Spleen (tissue), 11 donors: Measurements from ENCODE around the gene NYAP2. TPM values are rescaled to one million over a fixed set of nuclear protein-coding genes. Genes with fewer than 3 reads are reported as not detected.

Experiments
- DNase-seq: peaks from one replicate; pipeline ENCODE4 v3.0.0-alpha.2; 2020
- H3K27ac ChIP-seq, 8 donors: fragments of 200-600 bp; sonication (generic) in 7 of 8; 1 replicate in 4 of 8; 2 replicates in 4 of 8; pipeline versions ENCODE4 v1.5.0 to v1.8.0; 2016 to 2021; ENCODE audit warnings: inconsistent platforms in 4 of 8, mild to moderate bottlenecking in 4 of 8, moderate library complexity in 1 of 8
- H3K27me3 ChIP-seq, 7 donors: fragments of 200-600 bp; sonication (generic) in 6 of 7; replicated peaks in 1 of 7; 1 replicate in 4 of 7; 2 replicates in 3 of 7; pipeline versions ENCODE4 v1.5.0 to v1.8.0; 2016 to 2021; ENCODE audit warnings: inconsistent platforms in 3 of 7, mild to moderate bottlenecking in 1 of 7
- H3K36me3 ChIP-seq, 6 donors: fragments of 200-600 bp; sonication (generic) in 5 of 6; 1 replicate in 4 of 6; 2 replicates in 2 of 6; pipeline versions ENCODE4 v1.5.0 to v1.8.0; 2016 to 2021; ENCODE audit warnings: inconsistent platforms in 2 of 6
- H3K4me1 ChIP-seq, 6 donors: fragments of 200-600 bp; sonication (generic) in 5 of 6; 1 replicate in 3 of 6; 2 replicates in 3 of 6; pipeline versions ENCODE4 v1.5.0 to v1.8.0; 2016 to 2021; ENCODE audit warnings: inconsistent platforms in 3 of 6
- H3K4me3 ChIP-seq, 8 donors: fragments of 200-600 bp; sonication (generic) in 7 of 8; 1 replicate in 4 of 8; 2 replicates in 4 of 8; pipeline versions ENCODE4 v1.5.0 to v1.8.0; 2016 to 2021; ENCODE audit warnings: inconsistent platforms in 4 of 8, mild to moderate bottlenecking in 4 of 8, moderate library complexity in 2 of 8
- H3K9me3 ChIP-seq, 8 donors: fragments of 200-600 bp; sonication (generic) in 7 of 8; 1 replicate in 4 of 8; 2 replicates in 4 of 8; pipeline versions ENCODE4 v1.5.0 to v1.8.0; 2016 to 2021; ENCODE audit warnings: inconsistent platforms in 4 of 8
- POLR2A ChIP-seq, 3 donors: fragments of 450-650 bp; IDR thresholded peaks; one replicate each; pipeline ENCODE4 v1.5.1; 2017; ENCODE audit warnings: antibody characterized with exemption in 3 of 3, mild to moderate bottlenecking in 1 of 3
- POLR2AphosphoS5 ChIP-seq, 3 donors: sonication (generic); formaldehyde crosslinking; IDR thresholded peaks; one replicate each; pipeline ENCODE4 v1.5.1; 2017; ENCODE audit warnings: antibody characterized with exemption in 3 of 3
- WGBS, 5 donors: extraction: QIAGEN DNeasy Blood & Tissue Kit in 3 of 5; methylation state at CpG; one replicate each; pipeline versions ENCODE4 v1.1.5 to v1.1.7; 2013 to 2018; 5-methylcytosine and 5-hydroxymethylcytosine counted together
- intact Hi-C: fragments of 100-400 bp; cut with DNase I; formaldehyde crosslinking; loops from one replicate; pipeline ENCODE4 v1.15.0; 2023; ENCODE audit warnings: low total_unique reads
- polyA plus RNA-seq, 3 donors: library from polyadenylated mRNA; stranded (reverse); fragments of 200-250 nt; gene quantifications; one replicate each; pipeline ENCODE4 v1.2.1, GENCODE V29; 2013
- total RNA-seq, 7 donors: library from RNA; depleted of rRNA in 3 of 7; stranded (reverse); fragments of >200 nt in 3 of 7; fragmentation: NEBNext Ultra II Directional in 4 of 7; extraction: Animal tissue kit (Norgen Biotek cat#: 25700) in 4 of 7; gene quantifications; one replicate each; pipeline versions ENCODE4 v1.1.0 to v1.2.1, GENCODE V29; 2016 to 2021
- TF ChIP-seq, protein P1 (sequence below), 11 experiments: fragments of 200-600 bp in 7 of 11; fragments of 450-650 bp in 4 of 11; sonication (generic) in 4 of 11; IDR thresholded peaks in 8 of 11; conservative IDR thresholded peaks in 3 of 11; 1 replicate in 7 of 11; 2 replicates in 4 of 11; pipeline versions ENCODE4 v1.4.0 to v1.8.0; 2016 to 2021; ENCODE audit warnings: antibody characterized with exemption in 11 of 11, inconsistent platforms in 4 of 11, mild to moderate bottlenecking in 1 of 11
- donor health status: healthy with polysubstance abuse.
- donor health status: DM: no; HTN: no; CAD: no; lungs with moderate emphysema.
- donor health status: DM: no; HTN: no; CAD: no.
- donor health status: Bipolar disorder and iron deficiency.
- donor health status: healthy.
- donor health status: DM: no; HTN: no; CAD: no.
- donor health status: DM: yes; HTN: yes; CAD: no.

Gene NYAP2
- total and polyA plus RNA-seq, 10 donors: 0.06 to 0.33 (median 0.16) TPM; not detected in 1

DNA sequence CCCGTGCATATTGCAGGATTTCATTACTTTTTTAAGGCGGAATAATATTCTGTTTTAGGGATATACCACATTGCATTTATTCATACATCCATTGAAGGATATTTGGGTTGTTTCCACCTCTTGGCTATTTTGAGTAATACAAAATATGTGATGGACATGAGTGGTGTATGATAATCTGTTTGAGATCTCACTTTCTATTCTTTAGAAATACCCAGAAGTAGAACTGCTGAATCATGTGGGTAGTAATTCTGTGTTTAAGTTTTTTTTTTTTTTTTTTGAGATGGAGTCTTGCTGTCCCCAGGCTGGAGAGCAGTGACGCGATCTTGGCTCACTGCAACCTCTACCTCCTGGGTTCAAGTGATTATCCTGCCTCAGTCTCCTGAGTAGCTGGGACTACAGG is 201.4 kb downstream of the NYAP2 start:
- Histone ChIP-seq H3K27ac (no peak overlapping the region), H3K27me3 (no peaks in the 10 kb centered on the region), H3K4me1 (no peaks in the 10 kb centered on the region), H3K9me3 (peaks cover 0 to 12% (median 3%) of the 10 kb centered on the region in 8 donors), H3K4me3 (no peak overlapping the region), H3K36me3 (no peaks in the 10 kb centered on the region)
- DNase-seq: no peak
- WGBS, 5 donors: 82 to 91% (median 89%) methylated on average over 4 of the region's 4 CpGs
- intact Hi-C loops: no loop called here
- TF ChIP-seq, protein P1, sequence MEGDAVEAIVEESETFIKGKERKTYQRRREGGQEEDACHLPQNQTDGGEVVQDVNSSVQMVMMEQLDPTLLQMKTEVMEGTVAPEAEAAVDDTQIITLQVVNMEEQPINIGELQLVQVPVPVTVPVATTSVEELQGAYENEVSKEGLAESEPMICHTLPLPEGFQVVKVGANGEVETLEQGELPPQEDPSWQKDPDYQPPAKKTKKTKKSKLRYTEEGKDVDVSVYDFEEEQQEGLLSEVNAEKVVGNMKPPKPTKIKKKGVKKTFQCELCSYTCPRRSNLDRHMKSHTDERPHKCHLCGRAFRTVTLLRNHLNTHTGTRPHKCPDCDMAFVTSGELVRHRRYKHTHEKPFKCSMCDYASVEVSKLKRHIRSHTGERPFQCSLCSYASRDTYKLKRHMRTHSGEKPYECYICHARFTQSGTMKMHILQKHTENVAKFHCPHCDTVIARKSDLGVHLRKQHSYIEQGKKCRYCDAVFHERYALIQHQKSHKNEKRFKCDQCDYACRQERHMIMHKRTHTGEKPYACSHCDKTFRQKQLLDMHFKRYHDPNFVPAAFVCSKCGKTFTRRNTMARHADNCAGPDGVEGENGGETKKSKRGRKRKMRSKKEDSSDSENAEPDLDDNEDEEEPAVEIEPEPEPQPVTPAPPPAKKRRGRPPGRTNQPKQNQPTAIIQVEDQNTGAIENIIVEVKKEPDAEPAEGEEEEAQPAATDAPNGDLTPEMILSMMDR (IDR thresholded peaks at IDR 0.05 in 8 of 11, conservative IDR thresholded peaks at IDR 0.05 in 3 of 11): no peak
- TF ChIP-seq POLR2A (IDR thresholded peaks at IDR 0.05) (no peak), POLR2AphosphoS5 (IDR thresholded peaks at IDR 0.05) (no peak)

DNA sequence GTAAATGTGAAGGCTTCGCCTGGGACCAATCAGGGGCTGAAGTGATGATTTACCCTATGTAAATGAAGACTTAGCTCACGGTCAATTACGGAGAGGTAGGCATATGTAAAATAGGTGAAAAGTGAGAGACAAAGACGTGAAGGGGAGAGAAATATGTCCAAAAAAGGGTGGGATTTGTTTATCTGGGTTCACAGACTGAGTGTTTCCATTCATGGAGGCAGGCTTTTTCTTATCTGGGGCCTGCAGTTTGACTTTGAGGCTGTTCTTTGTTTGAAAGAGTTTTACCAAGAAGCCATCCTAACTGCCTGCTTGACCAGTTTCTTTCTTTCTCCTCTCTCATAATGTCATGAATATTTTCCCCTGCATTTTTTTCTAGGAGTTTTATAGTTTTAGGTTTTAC is 202.7 kb downstream of the NYAP2 start:
- no peak for TF ChIP-seq POLR2AphosphoS5 (IDR thresholded peaks at IDR 0.05)
- TF ChIP-seq POLR2A (IDR thresholded peaks at IDR 0.05): no peak
- TF ChIP-seq, protein P1 (IDR thresholded peaks at IDR 0.05 in 8 of 11, conservative IDR thresholded peaks at IDR 0.05 in 3 of 11): no peak
- Histone ChIP-seq H3K4me1 (no peaks in the 10 kb centered on the region), H3K27me3 (no peaks in the 10 kb centered on the region), H3K27ac (no peak overlapping the region), H3K4me3 (no peak overlapping the region), H3K36me3 (no peaks in the 10 kb centered on the region), H3K9me3 (peaks cover 0 to 12% (median 3%) of the 10 kb centered on the region in 8 donors)
- WGBS, 5 donors: 72 to 80% (median 76%) methylated on average over 4 of the region's 4 CpGs
- DNase-seq: no peak
- intact Hi-C loops: no loop called here

- Histone ChIP-seq H3K9me3 (no peaks in the 10 kb centered on the region), H3K4me3 (no peak overlapping the region), H3K27ac (no peak overlapping the region), H3K27me3 (no peaks in the 10 kb centered on the region), H3K4me1 (no peaks in the 10 kb centered on the region), H3K36me3 (no peaks in the 10 kb centered on the region)
- intact Hi-C loops: no loop called here
- DNase-seq: no peak
- TF ChIP-seq POLR2A (IDR thresholded peaks at IDR 0.05): no peak
- no peak for TF ChIP-seq POLR2AphosphoS5 (IDR thresholded peaks at IDR 0.05)
- TF ChIP-seq, protein P1 (IDR thresholded peaks at IDR 0.05 in 8 of 11, conservative IDR thresholded peaks at IDR 0.05 in 3 of 11): no peak
- 42 to 50% (median 44%) methylated on average over 1 of the region's 1 CpG for WGBS, 5 donors
These were observed 208.6 kb downstream of the NYAP2 start for GRCh38 chr2:225608136-225608535.

- H3K9me3 ChIP-seq: no peaks in the 10 kb centered on the region
- no peak overlapping the region for H3K27ac ChIP-seq
- no peaks in the 10 kb centered on the region for H3K27me3 ChIP-seq
- intact Hi-C loops: no loop called here
- no peak for TF ChIP-seq POLR2AphosphoS5 (IDR thresholded peaks at IDR 0.05)
- TF ChIP-seq POLR2A (IDR thresholded peaks at IDR 0.05): no peak
- TF ChIP-seq, protein P1 (IDR thresholded peaks at IDR 0.05 in 8 of 11, conservative IDR thresholded peaks at IDR 0.05 in 3 of 11): no peak
- no peaks in the 10 kb centered on the region for H3K36me3 ChIP-seq
- 80 to 96% (median 87%) methylated on average over 1 of the region's 1 CpG for WGBS, 5 donors
- no peak overlapping the region for H3K4me3 ChIP-seq
- no peaks in the 10 kb centered on the region for H3K4me1 ChIP-seq
- DNase-seq: no peak
These were observed 213.1 kb downstream of the NYAP2 start for GRCh38 chr2:225612636-225613035.
